ENCODE measurements around the gene MAP1LC3A.

The MAP1LC3A gene

GRCh38 chr20:34525709-34526416 lies 32.7 kb upstream of the MAP1LC3A start:
- peak in 27 of 42 donors; percentile 16 to 74 (median 49) for DNase-seq
- intact Hi-C loops (cut with DNase I) = no loop called here

GRCh38 chr20:34526466-34526865 lies 32.1 kb upstream of the MAP1LC3A start:
- DNase-seq = peak in 3 of 42 donors; percentile 10 to 35 (median 11)
- intact Hi-C loops (cut with DNase I) = no loop called here

- peak in 5 of 42 donors; percentile 7 to 33 (median 13) for DNase-seq
- intact Hi-C loops (cut with DNase I) = no loop called here
Observed at GRCh38 chr20:34527016-34527415, 31.5 kb upstream of the MAP1LC3A start.

DNA sequence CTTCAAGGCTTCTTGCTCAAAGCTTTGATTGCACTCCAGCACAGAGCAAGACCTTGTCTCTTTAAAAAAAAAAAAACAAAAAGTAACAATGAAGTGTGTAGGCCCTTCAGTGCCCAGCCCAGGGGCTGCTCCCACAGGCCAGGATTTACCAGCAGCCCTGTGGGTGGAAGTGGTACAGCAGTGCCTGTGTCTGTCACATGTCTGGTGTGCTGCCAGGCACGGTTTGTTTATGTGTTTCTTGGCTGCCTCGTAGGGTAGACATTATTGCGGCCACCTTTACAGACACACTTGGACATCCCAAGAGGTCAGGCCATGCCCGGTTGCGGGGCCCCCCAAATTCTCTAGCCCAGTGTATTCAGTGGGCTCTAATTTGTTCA lies 29.6 kb upstream of the MAP1LC3A start:
- intact Hi-C loops (cut with DNase I) = no loop called here
- DNase-seq = peak in 35 of 42 donors; percentile 39 to 85 (median 63)

- peak in 7 of 42 donors; percentile 2 to 32 (median 15) for DNase-seq
- intact Hi-C loops (cut with DNase I) = no loop called here
Observed at GRCh38 chr20:34529742-34530141, 28.8 kb upstream of the MAP1LC3A start.

GRCh38 chr20:34530342-34530741 lies 28.2 kb upstream of the MAP1LC3A start:
- intact Hi-C loops (cut with DNase I) = no loop called here
- DNase-seq = peak in 7 of 42 donors; percentile 1 to 28 (median 11)

- intact Hi-C loops (cut with DNase I) = no loop called here
- DNase-seq = peak in 7 of 42 donors; percentile 2 to 29 (median 12)
Observed at GRCh38 chr20:34531608-34532265, 26.8 kb upstream of the MAP1LC3A start.

DNA sequence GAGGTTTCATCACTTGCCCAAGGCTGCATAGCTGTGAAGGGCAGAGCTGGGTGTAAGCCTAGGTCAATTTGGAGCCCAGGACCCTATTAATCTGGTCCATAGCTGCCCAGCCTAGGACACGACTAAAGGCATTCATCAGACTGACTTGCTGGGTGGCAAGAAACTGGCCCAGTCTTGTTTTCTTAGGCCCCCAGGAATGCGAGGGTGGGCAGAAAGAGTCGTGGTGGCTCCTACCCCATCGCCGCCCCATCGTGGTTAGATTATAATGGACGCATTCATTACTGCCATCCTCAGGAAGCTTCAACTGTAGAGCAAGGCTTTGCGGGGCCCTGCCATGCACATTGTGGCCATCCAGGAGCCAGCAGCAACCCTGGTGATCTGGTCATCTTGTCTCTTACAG lies 26.2 kb upstream of the MAP1LC3A start:
- peak in 7 of 42 donors; percentile 10 to 43 (median 25) for DNase-seq
- intact Hi-C loops (cut with DNase I) = no loop called here

GRCh38 chr20:34532756-34533155 lies 25.8 kb upstream of the MAP1LC3A start:
- DNase-seq = peak in 2 of 42 donors; percentile 9 to 25
- intact Hi-C loops (cut with DNase I) = no loop called here

- intact Hi-C loops (cut with DNase I) = no loop called here
- peak in 7 of 42 donors; percentile 9 to 40 (median 28) for DNase-seq
Observed at GRCh38 chr20:34534391-34535165, 23.9 kb upstream of the MAP1LC3A start.

- peak in 13 of 42 donors; percentile 16 to 66 (median 48) for DNase-seq
- intact Hi-C loops (cut with DNase I) = no loop called here
Observed at GRCh38 chr20:34535301-34535840, 23.1 kb upstream of the MAP1LC3A start.

- intact Hi-C loops (cut with DNase I) = no loop called here
- peak in 1 of 42 donors; percentile 13 for DNase-seq
Observed at GRCh38 chr20:34535857-34536256, 22.7 kb upstream of the MAP1LC3A start.

DNA sequence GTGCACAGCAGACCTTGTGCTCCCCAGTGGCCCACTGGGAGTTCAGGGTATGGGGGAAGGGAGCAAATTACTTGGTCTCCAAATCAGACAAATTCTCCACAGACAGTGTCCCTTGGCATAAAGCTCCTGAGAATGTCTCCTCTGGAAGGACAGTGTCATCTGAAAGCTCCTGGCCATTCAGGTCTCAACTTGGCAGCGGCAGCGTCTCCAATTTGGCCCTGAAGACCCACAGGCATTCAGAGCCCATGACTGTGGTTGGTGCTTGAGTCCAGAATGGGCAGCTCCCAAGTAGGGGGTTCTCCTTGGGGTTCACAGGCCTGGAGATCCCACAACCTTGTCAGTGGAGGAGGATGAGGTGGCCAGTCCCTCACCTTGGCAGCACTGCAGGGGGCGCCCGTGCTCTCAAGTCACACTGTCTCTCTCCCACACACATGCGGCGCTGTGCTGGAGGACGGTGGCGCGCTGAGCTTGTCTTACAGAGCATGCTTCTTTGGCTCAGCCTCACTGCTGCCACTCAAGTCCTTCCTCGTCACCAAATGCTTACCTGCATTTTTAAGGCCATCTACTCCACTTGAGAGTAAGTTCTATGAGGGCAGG lies 21.6 kb upstream of the MAP1LC3A start:
- DNase-seq = peak; percentile 61 to 93 (median 82)
- intact Hi-C loops (cut with DNase I) = no loop called here

- intact Hi-C loops (cut with DNase I) = no loop called here
- no peak for DNase-seq
Observed at GRCh38 chr20:34537651-34538050, 20.9 kb upstream of the MAP1LC3A start.

- DNase-seq = peak in 41 of 42 donors; percentile 46 to 89 (median 70)
- intact Hi-C loops (cut with DNase I) = no loop called here
Observed at GRCh38 chr20:34538671-34539123, 19.8 kb upstream of the MAP1LC3A start.

GRCh38 chr20:34539756-34540155 lies 18.8 kb upstream of the MAP1LC3A start:
- intact Hi-C loops (cut with DNase I) = no loop called here

GRCh38 chr20:34540596-34541263 lies 17.8 kb upstream of the MAP1LC3A start:
- intact Hi-C loops (cut with DNase I) = no loop called here
- DNase-seq = no peak

More at GRCh38 chr20:34539756-34540155, 18.8 kb upstream of the MAP1LC3A start:
- no peak for DNase-seq

DNA sequence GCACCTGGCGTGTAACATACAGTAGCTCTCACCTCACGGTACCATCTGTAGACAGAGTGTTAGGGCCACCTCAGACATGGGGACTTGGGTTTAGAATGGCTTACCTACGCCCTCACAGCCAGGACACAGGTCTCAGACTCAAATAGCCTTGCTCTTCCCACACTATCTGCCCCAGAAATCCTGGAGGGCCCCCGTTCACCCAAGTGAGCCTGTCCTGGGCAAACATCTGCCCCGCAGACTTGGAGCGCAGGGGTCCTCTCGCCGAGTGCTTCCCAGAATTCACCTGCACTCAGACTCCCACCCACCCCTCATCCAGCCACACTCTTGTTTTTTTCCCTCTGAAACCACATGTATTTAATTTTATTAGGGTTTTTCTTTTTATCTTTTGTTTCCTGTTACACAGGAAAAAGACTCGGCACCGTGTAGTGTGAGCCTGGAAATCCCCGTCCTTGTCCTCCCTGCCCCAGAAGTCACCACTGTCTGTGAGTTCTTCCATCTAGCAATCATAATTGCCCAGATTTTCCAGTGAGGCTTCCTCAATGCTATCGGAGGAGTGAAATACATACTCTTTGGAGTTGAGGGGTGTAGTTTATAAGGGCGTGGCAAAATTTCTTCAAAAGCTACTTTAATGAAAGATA lies 17.1 kb upstream of the MAP1LC3A start:
- intact Hi-C loops (cut with DNase I) = no loop called here
- DNase-seq = no peak
